IMR-90 (cell line): ENCODE measurements around the gene CTSS. TPM values are rescaled to one million over a fixed set of nuclear protein-coding genes. Genes with fewer than 3 reads are reported as not detected.

Experiments
- ATAC-seq: fragments of 200-7000 bp; cut with Tn5 transposase; 2 replicates; pipeline ENCODE4 v1.9.1; 2020; ENCODE audit warnings: low read depth, mild to moderate bottlenecking, moderate library complexity
- Bru-seq: library from RNA; stranded (reverse); fragments of 400-500 nt; gene quantifications from one replicate; lab custom pipeline; 2021; lab: Mats Ljungman, UMichigan
- BruChase-seq, 2 experiments: library from RNA; stranded (reverse); fragments of 400-500 nt; gene quantifications; one replicate each; lab custom pipeline; 2021; lab: Mats Ljungman, UMichigan
- BruUV-seq: library from RNA; stranded (reverse); fragments of 400-500 nt; replicated peaks from 2 replicates; lab custom pipeline; 2021; lab: Mats Ljungman, UMichigan
- CTCF ChIA-PET: fragments of 300-600 bp; formaldehyde crosslinking; extraction: SDS; loops from one replicate; lab custom pipeline; 2021; ENCODE audit warnings: antibody characterized with exemption; lab: Yijun Ruan, JAX
- POLR2A ChIA-PET: fragments of 300-600 bp; sonication (Branson Sonifier 250); formaldehyde crosslinking; loops from one replicate; lab custom pipeline; 2022; ENCODE audit warnings: antibody characterized with exemption; ENCODE audit not compliant: unreplicated experiment; lab: Charles Lee
- DNase-seq: peaks from one replicate; pipeline ENCODE4 v3.0.0; 2013
- H2AFZ ChIP-seq: replicated peaks from 2 replicates; pipeline ENCODE3; 2013; ENCODE audit warnings: low read length, mild to moderate bottlenecking; ENCODE audit not compliant: poor library complexity
- H2AK5ac ChIP-seq: 2 replicates; pipeline ENCODE4 v1.6.1; 2013; ENCODE audit warnings: low read depth, low read length, inconsistent platforms
- H2AK9ac ChIP-seq: replicated peaks from 2 replicates; pipeline ENCODE3; 2013; ENCODE audit warnings: mild to moderate bottlenecking, low read depth, low read length, moderate library complexity; ENCODE audit not compliant: poor library complexity
- H2BK120ac ChIP-seq: 2 replicates; pipeline ENCODE4 v1.6.1; 2013; ENCODE audit warnings: low read depth, low read length, inconsistent platforms
- H2BK15ac ChIP-seq: 3 replicates; pipeline ENCODE4 v1.6.1; 2013; ENCODE audit warnings: low read depth, low read length, inconsistent platforms
- H2BK20ac ChIP-seq: 2 replicates; pipeline ENCODE4 v1.6.1; 2013; ENCODE audit warnings: low read depth, mild to moderate bottlenecking, inconsistent platforms, low read length, moderate library complexity
- H2BK5ac ChIP-seq: 2 replicates; pipeline ENCODE4 v1.6.1; 2013; ENCODE audit warnings: mild to moderate bottlenecking, low read depth, low read length, inconsistent platforms; ENCODE audit not compliant: poor library complexity, severe bottlenecking
- H3K14ac ChIP-seq: replicated peaks from 2 replicates; pipeline ENCODE4 v1.6.1; 2013; ENCODE audit warnings: low read depth, low read length, inconsistent platforms
- H3K18ac ChIP-seq: 2 replicates; pipeline ENCODE4 v1.6.1; 2013; ENCODE audit warnings: low read depth, low read length, control low read depth
- H3K23ac ChIP-seq: 2 replicates; pipeline ENCODE4 v1.6.1; 2013; ENCODE audit warnings: low read depth, low read length, inconsistent platforms
- H3K27ac ChIP-seq: 2 replicates; pipeline ENCODE4 v1.5.1; 2013; ENCODE audit warnings: mild to moderate bottlenecking, control low read depth, low read length; ENCODE audit not compliant: insufficient read depth
- H3K27me3 ChIP-seq: 2 replicates; pipeline ENCODE4 v1.6.1; 2013; ENCODE audit warnings: low read length; ENCODE audit not compliant: control insufficient read depth, insufficient read depth
- H3K36me3 ChIP-seq: 2 replicates; pipeline ENCODE4 v1.6.1; 2013; ENCODE audit warnings: low read length, mixed read lengths; ENCODE audit not compliant: control insufficient read depth, insufficient read depth
- H3K4ac ChIP-seq: 2 replicates; pipeline ENCODE4 v1.6.1; 2013; ENCODE audit warnings: low read depth, low read length, inconsistent platforms
- H3K4me1 ChIP-seq: 2 replicates; pipeline ENCODE4 v1.6.1; 2013; ENCODE audit warnings: low read length, mixed read lengths; ENCODE audit not compliant: control insufficient read depth, insufficient read depth
- H3K4me2 ChIP-seq: 2 replicates; pipeline ENCODE4 v1.6.1; 2013; ENCODE audit warnings: low read depth, mild to moderate bottlenecking, control low read depth, low read length, moderate library complexity
- H3K4me3 ChIP-seq: 2 replicates; pipeline ENCODE4 v1.5.1; 2013; ENCODE audit warnings: low read depth, mild to moderate bottlenecking, control low read depth, low read length, moderate library complexity; ENCODE audit not compliant: insufficient read depth
- H3K56ac ChIP-seq: 2 replicates; pipeline ENCODE4 v1.6.1; 2013; ENCODE audit warnings: low read length, inconsistent platforms; ENCODE audit not compliant: insufficient read depth; ENCODE audit errors: extremely low read depth
- H3K79me1 ChIP-seq, 2 experiments: 2 replicates each; pipeline ENCODE4 v1.6.1; 2013; ENCODE audit warnings: low read length in 2 of 2, inconsistent platforms in 1 of 2, low read depth in 1 of 2
- H3K9ac ChIP-seq: 2 replicates; pipeline ENCODE4 v1.6.1; 2013; ENCODE audit warnings: low read depth, low read length, control low read depth
- H3K9me1 ChIP-seq: 2 replicates; pipeline ENCODE4 v1.6.1; 2013; ENCODE audit warnings: low read length, inconsistent platforms; ENCODE audit not compliant: insufficient read depth
- H3K9me3 ChIP-seq: 2 replicates; pipeline ENCODE4 v1.6.1; 2013; ENCODE audit warnings: low read length; ENCODE audit not compliant: control insufficient read depth, insufficient read depth
- H4K20me1 ChIP-seq: 2 replicates; pipeline ENCODE4 v1.6.1; 2013; ENCODE audit warnings: low read length, inconsistent platforms; ENCODE audit not compliant: insufficient read depth
- H4K5ac ChIP-seq: 2 replicates; pipeline ENCODE4 v1.6.1; 2013; ENCODE audit warnings: mild to moderate bottlenecking, low read depth, low read length, control low read depth
- H4K8ac ChIP-seq, 2 experiments: 2 replicates each; pipeline ENCODE4 v1.6.1; 2013; ENCODE audit warnings: low read depth in 2 of 2, low read length in 2 of 2, control low read depth in 1 of 2, inconsistent platforms in 1 of 2
- H4K91ac ChIP-seq: 2 replicates; pipeline ENCODE4 v1.6.1; 2013; ENCODE audit warnings: low read depth, low read length, inconsistent platforms; ENCODE audit not compliant: insufficient read depth
- BHLHE40 ChIP-seq: fragments of 150-350 bp; IDR thresholded peaks from 2 replicates; pipeline ENCODE4 v1.6.1; 2016; ENCODE audit warnings: mild to moderate bottlenecking, low read depth, low read length
- CEBPB ChIP-seq: IDR thresholded peaks from 2 replicates; pipeline ENCODE4 v1.6.1; 2012; ENCODE audit warnings: low read depth, low read length, improper control_type of control experiment
- CTCF ChIP-seq: conservative IDR thresholded peaks from 2 replicates; pipeline ENCODE4 v1.5.1; 2012; ENCODE audit warnings: mild to moderate bottlenecking, low read depth, low read length, improper control_type of control experiment
- ELK1 ChIP-seq: fragments of 150-350 bp; IDR thresholded peaks from 2 replicates; pipeline ENCODE4 v1.6.1; 2016; ENCODE audit warnings: low read depth, mild to moderate bottlenecking, low read length, moderate library complexity, borderline replicate concordance
- FOS ChIP-seq: fragments of 150-350 bp; IDR thresholded peaks from 2 replicates; pipeline ENCODE4 v1.6.1; 2016; ENCODE audit warnings: low read depth, low read length
- MAFK ChIP-seq: IDR thresholded peaks from 2 replicates; pipeline ENCODE4 v1.6.1; 2012; ENCODE audit warnings: low read depth, low read length, improper control_type of control experiment
- MXI1 ChIP-seq: IDR thresholded peaks from 2 replicates; pipeline ENCODE4 v1.6.1; 2012; ENCODE audit warnings: low read depth, mild to moderate bottlenecking, low read length, moderate library complexity, borderline replicate concordance
- NFE2L2 ChIP-seq: fragments of 150-350 bp; IDR thresholded peaks from 2 replicates; pipeline ENCODE4 v1.6.1; 2016; ENCODE audit warnings: low read depth, mild to moderate bottlenecking, low read length
- POLR2A ChIP-seq: IDR thresholded peaks from 2 replicates; pipeline ENCODE4 v1.6.1; 2012; ENCODE audit warnings: mild to moderate bottlenecking, low read depth, low read length
- RCOR1 ChIP-seq: IDR thresholded peaks from 2 replicates; pipeline ENCODE4 v1.6.1; 2012; ENCODE audit warnings: mild to moderate bottlenecking, low read length, improper control_type of control experiment; ENCODE audit not compliant: insufficient replicate concordance
- SMC3 ChIP-seq: fragments of 150-350 bp; IDR thresholded peaks from 2 replicates; pipeline ENCODE4 v1.6.1; 2016; ENCODE audit warnings: low read depth, mild to moderate bottlenecking, antibody characterized with exemption, low read length, moderate library complexity
- USF2 ChIP-seq: fragments of 150-350 bp; IDR thresholded peaks from 2 replicates; pipeline ENCODE4 v1.6.1; 2017; ENCODE audit warnings: mild to moderate bottlenecking, antibody characterized with exemption, low read length, low read depth
- WGBS, 2 experiments: methylation state at CpG; one replicate each; pipeline versions ENCODE4 v1.1.5 to v1.1.7; 2013; ENCODE audit warnings: missing lambda C conversion rate in 2 of 2; ENCODE audit not compliant: insufficient read length in 1 of 2; ENCODE audit errors: extremely low coverage in 2 of 2; 5-methylcytosine and 5-hydroxymethylcytosine counted together
- dilution Hi-C: fragments of 300-500 bp; cut with HindIII; formaldehyde crosslinking; loops from one replicate; pipeline ENCODE4 v1.14.3; 2018; ENCODE audit warnings: low sequenced_read_pairs; ENCODE audit not compliant: unreplicated experiment
- in situ Hi-C: fragments of 300-500 bp; cut with MboI; formaldehyde crosslinking; loops from 3 replicates; pipeline ENCODE4 v1.14.3; 2019; ENCODE audit warnings: low sequenced_read_pairs, inconsistent platforms, mixed read lengths
- intact Hi-C: fragments of 100-400 bp; cut with micrococcal nuclease; formaldehyde crosslinking; loops from 2 replicates; pipeline ENCODE4 v1.10.0; 2022
- long read RNA-seq: library from polyadenylated mRNA; unstranded; transcript quantifications from one replicate; pipeline ENCODE4 v2.0.0, GENCODE V29; 2021; ENCODE audit not compliant: unreplicated experiment
- polyA plus RNA-seq, 3 experiments: library from polyadenylated mRNA; depleted of rRNA; stranded (reverse); fragments of >200 nt; gene quantifications; 2 replicates each; pipeline ENCODE4 v1.2.3, GENCODE V29; 2012; ENCODE audit warnings: low replicate concordance in 1 of 3
- total RNA-seq: library from RNA; depleted of rRNA; stranded (reverse); fragments of >200 nt; gene quantifications from 2 replicates; pipeline ENCODE4 v1.2.3, GENCODE V29; 2012; rRNA removed

CTSS gene
- total RNA-seq (0.18 and 0.56 TPM in 2 replicates), polyA plus RNA-seq (2012; rRNA removed) (0.47 and 0.48 TPM in 2 replicates), Bru-seq, nascent RNA (percentile 36 among the genes with signal in this experiment), BruChase-seq, experiment 1, labeled RNA remaining after a 6-hour chase (percentile 42 among the genes with signal in this experiment), BruChase-seq, experiment 2, labeled RNA remaining after a 2-hour chase (percentile 42 among the genes with signal in this experiment)
- 0.11 and 0.39 TPM in 2 replicates for polyA plus RNA-seq (2012; cell fraction: cytosol; rRNA removed)
- polyA plus RNA-seq (2012; cell fraction: nucleus; rRNA removed; ENCODE audit: low replicate concordance): 0.97 TPM in 1 of 2 replicates, not detected in the other
- long read RNA-seq: 0 reads

- in situ Hi-C loops (no loop called here), intact Hi-C loops (no loop called here), dilution Hi-C loops (no loop called here)
- Histone ChIP-seq H2BK120ac (peak within 1 kb of the TSS; percentile 61; the same call in 1 of the 2 replicates), H2BK5ac (peak within 1 kb of the TSS; percentile 64), H4K91ac (0 out of 2 replicates have a peak within 1 kb of the TSS, but pooled peaks have one; percentile 5), H3K4me2 (peak within 1 kb of the TSS; percentile 72), H3K9me3 (peaks cover 2% of the 10 kb centered on the region), H3K4me3 (no peak within 1 kb of the TSS), H3K23ac (peak within 1 kb of the TSS; percentile 22; the same call in 1 of the 2 replicates), H4K5ac (peak within 1 kb of the TSS; percentile 89), H3K27me3 (no peaks in the 10 kb centered on the region), H2AFZ (no peak within 1 kb of the TSS), H3K14ac (peak within 1 kb of the TSS; percentile 51), H3K56ac (peak within 1 kb of the TSS; percentile 13; the same call in 1 of the 2 replicates), H3K9me1 (no peaks in the 10 kb centered on the region; the same call in 1 of the 2 replicates), H3K18ac (peak within 1 kb of the TSS; percentile 99), H4K8ac (peak within 1 kb of the TSS; percentile 22 to 61; a peak in 3 of 4 replicates), H3K4ac (peak within 1 kb of the TSS; percentile 70; the same call in 1 of the 2 replicates), H2AK9ac (no peak within 1 kb of the TSS), H3K9ac (no peak within 1 kb of the TSS), H4K20me1 (no peaks in the 10 kb centered on the region; the same call in 1 of the 2 replicates), H3K36me3 (no peaks in the 10 kb centered on the region), H2AK5ac (peak within 1 kb of the TSS; percentile 57; the same call in 1 of the 2 replicates), H3K79me1 (no peaks in the 10 kb centered on the region), H2BK15ac (peak within 1 kb of the TSS; percentile 15; the same call in 1 of the 3 replicates), H3K27ac (no peak within 1 kb of the TSS; the same call in 1 of the 2 replicates), H2BK20ac (peak within 1 kb of the TSS; percentile 60), H3K4me1 (peaks cover 11% of the 10 kb centered on the region)
- no TSS peak for BruUV-seq
- ATAC-seq (no peak), DNase-seq (peak; percentile 11)
- ChIA-PET POLR2A (no interaction called here), CTCF (interaction anchor here (0.6 kb wide), 1 partner anchor 16 kb away, joined by 3 read pairs; no protein-coding TSS in a partner anchor)
- WGBS, 2 experiments: 57% methylated on average over 1 of the region's 4 CpGs; no CpG with 5 or more reads in 1 of the 2 experiments
- TF ChIP-seq POLR2A (no peak), USF2 (no peak), MAFK (no peak), CTCF (no peak), NFE2L2 (no peak), RCOR1 (no peak), FOS (no peak), ELK1 (no peak), MXI1 (no peak), CEBPB (no peak), BHLHE40 (no peak), SMC3 (no peak)
Measured at GRCh38 chr1:150765296-150765976, at the start of gene CTSS. Gene CTSS (minus strand): TSS chr1:150765778. CDS start chr1:150764763, 1,015 bp downstream.
